ENCODE results near the gene ZSCAN21.

DNA sequence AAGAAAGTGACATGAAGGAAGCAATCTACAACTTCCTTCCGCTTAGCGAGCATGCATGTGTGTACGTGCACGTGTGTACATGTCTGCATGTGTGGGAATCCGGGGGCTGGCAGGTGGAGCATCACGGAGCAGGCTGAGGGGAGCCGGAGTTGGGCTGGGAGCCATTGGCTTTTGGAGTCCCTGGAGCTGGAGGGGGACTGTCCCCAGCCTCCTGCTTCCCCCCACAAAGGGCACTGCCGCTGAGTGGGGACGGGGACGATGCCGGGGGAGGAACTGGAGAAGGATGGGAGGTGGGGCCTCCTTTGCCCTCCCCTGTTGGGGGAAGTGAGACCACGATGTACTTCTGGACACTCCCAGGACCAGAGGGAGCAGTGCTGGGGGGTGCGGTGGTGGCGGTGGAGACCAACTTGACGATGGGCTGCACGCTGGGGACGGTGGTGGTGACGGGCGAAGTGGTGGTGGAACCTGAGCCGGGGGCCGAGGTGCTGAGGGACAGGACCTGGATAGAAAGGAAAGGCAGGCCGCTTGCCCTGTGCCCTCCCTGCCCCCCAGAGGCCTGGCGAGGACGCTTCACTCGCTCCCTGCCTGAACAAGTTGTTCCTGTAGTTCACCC, 57.7 kb downstream of the ZSCAN21 start:
- TF ChIP-seq, protein P1, sequence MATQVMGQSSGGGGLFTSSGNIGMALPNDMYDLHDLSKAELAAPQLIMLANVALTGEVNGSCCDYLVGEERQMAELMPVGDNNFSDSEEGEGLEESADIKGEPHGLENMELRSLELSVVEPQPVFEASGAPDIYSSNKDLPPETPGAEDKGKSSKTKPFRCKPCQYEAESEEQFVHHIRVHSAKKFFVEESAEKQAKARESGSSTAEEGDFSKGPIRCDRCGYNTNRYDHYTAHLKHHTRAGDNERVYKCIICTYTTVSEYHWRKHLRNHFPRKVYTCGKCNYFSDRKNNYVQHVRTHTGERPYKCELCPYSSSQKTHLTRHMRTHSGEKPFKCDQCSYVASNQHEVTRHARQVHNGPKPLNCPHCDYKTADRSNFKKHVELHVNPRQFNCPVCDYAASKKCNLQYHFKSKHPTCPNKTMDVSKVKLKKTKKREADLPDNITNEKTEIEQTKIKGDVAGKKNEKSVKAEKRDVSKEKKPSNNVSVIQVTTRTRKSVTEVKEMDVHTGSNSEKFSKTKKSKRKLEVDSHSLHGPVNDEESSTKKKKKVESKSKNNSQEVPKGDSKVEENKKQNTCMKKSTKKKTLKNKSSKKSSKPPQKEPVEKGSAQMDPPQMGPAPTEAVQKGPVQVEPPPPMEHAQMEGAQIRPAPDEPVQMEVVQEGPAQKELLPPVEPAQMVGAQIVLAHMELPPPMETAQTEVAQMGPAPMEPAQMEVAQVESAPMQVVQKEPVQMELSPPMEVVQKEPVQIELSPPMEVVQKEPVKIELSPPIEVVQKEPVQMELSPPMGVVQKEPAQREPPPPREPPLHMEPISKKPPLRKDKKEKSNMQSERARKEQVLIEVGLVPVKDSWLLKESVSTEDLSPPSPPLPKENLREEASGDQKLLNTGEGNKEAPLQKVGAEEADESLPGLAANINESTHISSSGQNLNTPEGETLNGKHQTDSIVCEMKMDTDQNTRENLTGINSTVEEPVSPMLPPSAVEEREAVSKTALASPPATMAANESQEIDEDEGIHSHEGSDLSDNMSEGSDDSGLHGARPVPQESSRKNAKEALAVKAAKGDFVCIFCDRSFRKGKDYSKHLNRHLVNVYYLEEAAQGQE (IDR thresholded peaks at IDR 0.05; ENCODE audit: low read depth), result no peak
- no peak for TF ChIP-seq NFIC (IDR thresholded peaks at IDR 0.05)
- no peak for TF ChIP-seq EP300 (IDR thresholded peaks at IDR 0.05; ENCODE audit: borderline replicate concordance)
- TF ChIP-seq, protein P2, sequence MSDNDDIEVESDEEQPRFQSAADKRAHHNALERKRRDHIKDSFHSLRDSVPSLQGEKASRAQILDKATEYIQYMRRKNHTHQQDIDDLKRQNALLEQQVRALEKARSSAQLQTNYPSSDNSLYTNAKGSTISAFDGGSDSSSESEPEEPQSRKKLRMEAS (IDR thresholded peaks at IDR 0.05), result no peak
- TF ChIP-seq CEBPB (IDR thresholded peaks at IDR 0.05), result no peak
- no peak for TF ChIP-seq YY1 (IDR thresholded peaks at IDR 0.05; ENCODE audit: low read depth)

Measured in Ishikawa (cell line).